Osteoblast (primary cell): ENCODE measurements around the gene FGD4. TPM values are rescaled to one million over a fixed set of nuclear protein-coding genes. Genes with fewer than 3 reads are reported as not detected.

ENCODE experiments used
- DNase-seq: peaks from one replicate; pipeline ENCODE4 v3.0.0; 2011; ENCODE audit warnings: low spot score, mixed read lengths; ENCODE audit not compliant: insufficient read length; ENCODE audit errors: missing footprints
- H2AFZ ChIP-seq: 2 replicates; pipeline ENCODE4 v1.6.0; 2011; ENCODE audit warnings: mild to moderate bottlenecking, low read length
- H3K27ac ChIP-seq: 2 replicates; pipeline ENCODE4 v1.5.1; 2011; ENCODE audit warnings: mild to moderate bottlenecking, low read depth, low read length, moderate library complexity
- H3K27me3 ChIP-seq: 2 replicates; pipeline ENCODE4 v1.6.0; 2012; ENCODE audit warnings: mild to moderate bottlenecking, control low read depth, inconsistent platforms, low read length, moderate library complexity; ENCODE audit not compliant: insufficient read depth
- H3K36me3 ChIP-seq: 2 replicates; pipeline ENCODE4 v1.5.1; 2011; ENCODE audit warnings: mild to moderate bottlenecking, low read length, control low read depth, moderate library complexity; ENCODE audit not compliant: insufficient read depth
- H3K4me1 ChIP-seq: 2 replicates; pipeline ENCODE4 v1.5.1; 2011; ENCODE audit warnings: mild to moderate bottlenecking, low read length, control low read depth, moderate library complexity; ENCODE audit not compliant: insufficient read depth
- H3K4me2 ChIP-seq: 2 replicates; pipeline ENCODE4 v1.6.0; 2011; ENCODE audit warnings: mild to moderate bottlenecking, low read length; ENCODE audit not compliant: insufficient read depth
- H3K4me3 ChIP-seq: fragments of 200-600 bp; sonication (generic); 3 replicates; pipeline ENCODE4 v1.5.1; 2012; ENCODE audit warnings: mild to moderate bottlenecking, low read length, inconsistent platforms; ENCODE audit not compliant: insufficient read depth
- H3K79me2 ChIP-seq: 2 replicates; pipeline ENCODE4 v1.6.0; 2012; ENCODE audit warnings: mild to moderate bottlenecking, low read length, control low read depth, inconsistent platforms; ENCODE audit not compliant: insufficient read depth
- H3K9me3 ChIP-seq: 2 replicates; pipeline ENCODE4 v1.5.1; 2011; ENCODE audit warnings: low read depth, low read length, control low read depth
- H4K20me1 ChIP-seq: 2 replicates; pipeline ENCODE4 v1.6.0; 2012; ENCODE audit warnings: mild to moderate bottlenecking, low read length, control low read depth; ENCODE audit not compliant: insufficient read depth
- total RNA-seq: library from RNA; depleted of rRNA; stranded (reverse); fragments of >200 nt; gene quantifications from 2 replicates; pipeline ENCODE4 v1.2.3, GENCODE V29; 2012
- TF ChIP-seq, protein P1 (sequence below): IDR thresholded peaks from 2 replicates; pipeline ENCODE4 v1.5.1; 2011; ENCODE audit warnings: mild to moderate bottlenecking, low read depth, low read length, moderate library complexity; ENCODE audit errors: extremely low read depth

The FGD4 gene
- total RNA-seq, 1 donor, result 11.9 TPM

- Histone ChIP-seq H2AFZ (no peak overlapping the region), H4K20me1 (no peaks in the 10 kb centered on the region), H3K79me2 (no peaks in the 10 kb centered on the region), H3K27ac (no peak overlapping the region), H3K4me2 (no peak overlapping the region), H3K36me3 (no peaks in the 10 kb centered on the region), H3K27me3 (peaks cover 3% of the 10 kb centered on the region), H3K9me3 (no peaks in the 10 kb centered on the region), H3K4me1 (no peaks in the 10 kb centered on the region), H3K4me3 (no peak overlapping the region)
- TF ChIP-seq, protein P1, sequence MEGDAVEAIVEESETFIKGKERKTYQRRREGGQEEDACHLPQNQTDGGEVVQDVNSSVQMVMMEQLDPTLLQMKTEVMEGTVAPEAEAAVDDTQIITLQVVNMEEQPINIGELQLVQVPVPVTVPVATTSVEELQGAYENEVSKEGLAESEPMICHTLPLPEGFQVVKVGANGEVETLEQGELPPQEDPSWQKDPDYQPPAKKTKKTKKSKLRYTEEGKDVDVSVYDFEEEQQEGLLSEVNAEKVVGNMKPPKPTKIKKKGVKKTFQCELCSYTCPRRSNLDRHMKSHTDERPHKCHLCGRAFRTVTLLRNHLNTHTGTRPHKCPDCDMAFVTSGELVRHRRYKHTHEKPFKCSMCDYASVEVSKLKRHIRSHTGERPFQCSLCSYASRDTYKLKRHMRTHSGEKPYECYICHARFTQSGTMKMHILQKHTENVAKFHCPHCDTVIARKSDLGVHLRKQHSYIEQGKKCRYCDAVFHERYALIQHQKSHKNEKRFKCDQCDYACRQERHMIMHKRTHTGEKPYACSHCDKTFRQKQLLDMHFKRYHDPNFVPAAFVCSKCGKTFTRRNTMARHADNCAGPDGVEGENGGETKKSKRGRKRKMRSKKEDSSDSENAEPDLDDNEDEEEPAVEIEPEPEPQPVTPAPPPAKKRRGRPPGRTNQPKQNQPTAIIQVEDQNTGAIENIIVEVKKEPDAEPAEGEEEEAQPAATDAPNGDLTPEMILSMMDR, result no peak
- no peak for DNase-seq
These were observed 113.6 kb downstream of the FGD4 start for GRCh38 chr12:32512910-32513309.

- DNase-seq, result no peak
- H3K4me3 ChIP-seq, result no peak overlapping the region
- no peak overlapping the region for H3K4me2 ChIP-seq
- no peaks in the 10 kb centered on the region for H3K9me3 ChIP-seq
- no peaks in the 10 kb centered on the region for H3K36me3 ChIP-seq
- H3K27ac ChIP-seq, result no peak overlapping the region
- H3K4me1 ChIP-seq, result no peaks in the 10 kb centered on the region
- no peaks in the 10 kb centered on the region for H4K20me1 ChIP-seq
- TF ChIP-seq, protein P1, result no peak
- no peaks in the 10 kb centered on the region for H3K27me3 ChIP-seq
- H2AFZ ChIP-seq, result no peak overlapping the region
- no peaks in the 10 kb centered on the region for H3K79me2 ChIP-seq
These were observed 115.9 kb downstream of the FGD4 start for GRCh38 chr12:32515137-32515873.

GRCh38 chr12:32516230-32516629 is 116.9 kb downstream of the FGD4 start:
- no peaks in the 10 kb centered on the region for H3K9me3 ChIP-seq
- no peak overlapping the region for H3K4me3 ChIP-seq
- TF ChIP-seq, protein P1, result no peak
- no peaks in the 10 kb centered on the region for H4K20me1 ChIP-seq
- H3K27ac ChIP-seq, result no peak overlapping the region
- H3K36me3 ChIP-seq, result no peaks in the 10 kb centered on the region
- H3K4me2 ChIP-seq, result no peak overlapping the region
- H3K27me3 ChIP-seq, result no peaks in the 10 kb centered on the region
- H3K79me2 ChIP-seq, result no peaks in the 10 kb centered on the region
- no peak for DNase-seq
- no peak overlapping the region for H2AFZ ChIP-seq
- no peaks in the 10 kb centered on the region for H3K4me1 ChIP-seq

- DNase-seq, result no peak
- TF ChIP-seq, protein P1, result no peak
- no peak overlapping the region for H3K4me3 ChIP-seq
- H3K36me3 ChIP-seq, result no peaks in the 10 kb centered on the region
- H3K9me3 ChIP-seq, result no peaks in the 10 kb centered on the region
- H4K20me1 ChIP-seq, result no peaks in the 10 kb centered on the region
- H3K27ac ChIP-seq, result no peak overlapping the region
- no peak overlapping the region for H2AFZ ChIP-seq
- H3K79me2 ChIP-seq, result no peaks in the 10 kb centered on the region
- H3K27me3 ChIP-seq, result no peaks in the 10 kb centered on the region
- no peak overlapping the region for H3K4me2 ChIP-seq
- no peaks in the 10 kb centered on the region for H3K4me1 ChIP-seq
These were observed 118.6 kb downstream of the FGD4 start for GRCh38 chr12:32517966-32518365.
